MCF 10A (cell line): ENCODE measurements around the gene LYG2. TPM values are rescaled to one million over a fixed set of nuclear protein-coding genes. Genes with fewer than 3 reads are reported as not detected.
"Not testable (repeated sequence)": the region's sequence is repeated elsewhere in the genome, so short reads cannot be mapped to it uniquely, and the experiment has no call there.

Experiments used
- BruUV-seq: library from RNA; stranded (reverse); fragments of 400-500 nt; replicated peaks from 2 replicates; lab custom pipeline; 2021; lab: Mats Ljungman, UMichigan
- CTCF ChIA-PET: fragments of 300-600 bp; sonication (Branson Sonifier 250); formaldehyde crosslinking; extraction: SDS; loops from one replicate; lab custom pipeline; 2021; ENCODE audit warnings: antibody characterized with exemption, inconsistent platforms; lab: Yijun Ruan, JAX
- POLR2A ChIA-PET: fragments of 300-600, 350-650 bp; sonication (Branson Sonifier 250); formaldehyde crosslinking; extraction: SDS; loops from one replicate; lab custom pipeline; 2020; ENCODE audit warnings: antibody characterized with exemption, inconsistent platforms; lab: Yijun Ruan, JAX
- DNase-seq: peaks from one replicate; pipeline ENCODE4 v3.0.0-alpha.2; 2018; ENCODE audit not compliant: unreplicated experiment
- H3K27ac Mint-ChIP-seq: one replicate; pipeline ENCODE4 v1.8.0; 2022; ENCODE audit warnings: mild to moderate bottlenecking, low read depth, mixed read lengths; ENCODE audit not compliant: unreplicated experiment
- H3K27me3 Mint-ChIP-seq: one replicate; pipeline ENCODE4 v1.8.0; 2022; ENCODE audit warnings: mixed read lengths; ENCODE audit not compliant: insufficient read depth, unreplicated experiment
- H3K36me3 Mint-ChIP-seq: one replicate; pipeline ENCODE4 v1.8.0; 2022; ENCODE audit warnings: mild to moderate bottlenecking, moderate library complexity, mixed read lengths; ENCODE audit not compliant: insufficient read depth, unreplicated experiment
- H3K4me1 Mint-ChIP-seq: one replicate; pipeline ENCODE4 v1.8.0; 2022; ENCODE audit warnings: mixed read lengths; ENCODE audit not compliant: insufficient read depth, unreplicated experiment
- H3K4me3 Mint-ChIP-seq: one replicate; pipeline ENCODE4 v1.8.0; 2022; ENCODE audit warnings: mild to moderate bottlenecking, moderate library complexity, mixed read lengths; ENCODE audit not compliant: unreplicated experiment
- H3K9me3 Mint-ChIP-seq: one replicate; pipeline ENCODE4 v1.8.0; 2022; ENCODE audit warnings: mixed read lengths; ENCODE audit not compliant: unreplicated experiment
- CTCF ChIP-seq: fragments of 200-600 bp; IDR thresholded peaks from one replicate; pipeline ENCODE4 v1.8.0; 2022; ENCODE audit warnings: antibody characterized with exemption, mild to moderate bottlenecking; ENCODE audit not compliant: unreplicated experiment
- intact Hi-C: fragments of 100-400 bp; cut with micrococcal nuclease; formaldehyde crosslinking; loops from 2 replicates; pipeline ENCODE4 v1.14.1; 2022
- total RNA-seq: library from RNA; stranded (reverse); gene quantifications from 2 replicates; pipeline ENCODE4 v1.2.3, GENCODE V29; 2022

Gene LYG2
- total RNA-seq, 1 experiment from 2014 or later = not detected

- ChIA-PET CTCF (no interaction called here), POLR2A (no interaction called here)
- DNase-seq = no peak
- TF ChIP-seq CTCF = no peak
- H3K27me3 Mint-ChIP-seq = no peaks in the 10 kb centered on the region
- intact Hi-C loops = no loop called here
- no peak overlapping the region for H3K4me3 Mint-ChIP-seq
- H3K27ac Mint-ChIP-seq = no peak overlapping the region
- H3K36me3 Mint-ChIP-seq = no peaks in the 10 kb centered on the region
- no TSS peak for BruUV-seq
- no peaks in the 10 kb centered on the region for H3K9me3 Mint-ChIP-seq
- H3K4me1 Mint-ChIP-seq = no peaks in the 10 kb centered on the region
Observed at GRCh38 chr2:99238599-99238998, 16.9 kb downstream of the LYG2 start.

GRCh38 chr2:99233177-99233576 lies 22.3 kb downstream of the LYG2 start:
- POLR2A ChIA-PET, H3K4me1 Mint-ChIP-seq, H3K4me3 Mint-ChIP-seq, H3K36me3 Mint-ChIP-seq, intact Hi-C loops, BruUV-seq, DNase-seq, H3K27me3 Mint-ChIP-seq, H3K27ac Mint-ChIP-seq, CTCF ChIA-PET: not testable (repeated sequence)
- H3K9me3 Mint-ChIP-seq = peaks cover 17% of the 10 kb centered on the region

- no peak for TF ChIP-seq CTCF
- ChIA-PET POLR2A (interaction anchor here (0.7 kb wide), 1 partner anchor 160 kb away, joined by 4 read pairs; no protein-coding TSS in a partner anchor), CTCF (no interaction called here)
- Mint-ChIP-seq H3K27me3 (no peaks in the 10 kb centered on the region), H3K27ac (no peak overlapping the region), H3K9me3 (no peaks in the 10 kb centered on the region), H3K36me3 (no peaks in the 10 kb centered on the region), H3K4me1 (no peaks in the 10 kb centered on the region), H3K4me3 (no peak overlapping the region)
- intact Hi-C loops = no loop called here
- no TSS peak for BruUV-seq
- DNase-seq = no peak
Observed at GRCh38 chr2:99217929-99218501, 37.5 kb downstream of the LYG2 start.

- intact Hi-C loops = no loop called here
- Mint-ChIP-seq H3K27me3 (no peaks in the 10 kb centered on the region), H3K27ac (no peak overlapping the region), H3K36me3 (no peaks in the 10 kb centered on the region), H3K4me1 (no peaks in the 10 kb centered on the region), H3K4me3 (no peak overlapping the region), H3K9me3 (no peaks in the 10 kb centered on the region)
- no peak for DNase-seq
- ChIA-PET CTCF (no interaction called here), POLR2A (no interaction called here)
- no TSS peak for BruUV-seq
- TF ChIP-seq CTCF = no peak
Observed at GRCh38 chr2:99216096-99216495, 39.4 kb downstream of the LYG2 start.

GRCh38 chr2:99205491-99205890 lies 50.0 kb downstream of the LYG2 start:
- intact Hi-C loops = no loop called here
- ChIA-PET CTCF (no interaction called here), POLR2A (no interaction called here)
- DNase-seq = no peak
- Mint-ChIP-seq H3K9me3 (peaks cover 32% of the 10 kb centered on the region), H3K4me3 (no peak overlapping the region), H3K4me1 (no peaks in the 10 kb centered on the region), H3K36me3 (peaks cover 6% of the 10 kb centered on the region), H3K27me3 (no peaks in the 10 kb centered on the region), H3K27ac (no peak overlapping the region)
- TF ChIP-seq CTCF = no peak
- BruUV-seq = no TSS peak
